Measurements from ENCODE around the gene ZNF428. TPM values are rescaled to one million over a fixed set of nuclear protein-coding genes. Genes with fewer than 3 reads are reported as not detected.

ZNF428 gene
- total and polyA plus RNA-seq, 2 of the 8 experiments (the other 6 are each of a cell fraction or from before 2014, with no cell fraction given): 7.8 to 16.7 TPM

- Histone ChIP-seq H3K36me3 (ENCODE audit: control insufficient read depth in 2 of 4, insufficient read depth in 4 of 4, low read length in 3 of 4) (peaks cover 2 to 26% (median 12%) of the 10 kb centered on the region in 4 experiments; a peak in 5 of 8 replicates), H3K9me3 (ENCODE audit: insufficient read depth in 2 of 2, low read depth in 1 of 2, low read length in 1 of 2) (no peaks in the 10 kb centered on the region), H2BK12ac (ENCODE audit: low read depth, low read length) (no peak overlapping the region), H3K27me3 (replicated peaks in 1 of 4; ENCODE audit: control insufficient read depth in 3 of 4, extremely low read depth in 1 of 4, insufficient read depth in 3 of 4, low read length in 3 of 4) (no peaks in the 10 kb centered on the region), H4K91ac (replicated peaks; ENCODE audit: insufficient read length, low read length) (no peak overlapping the region), H3K56ac (replicated peaks; ENCODE audit: insufficient read length, low read depth, low read length) (no peak overlapping the region), H3K4me2 (ENCODE audit: insufficient read depth in 1 of 2, low read depth in 2 of 2, low read length in 2 of 2) (no peak overlapping the region), H3K4me3 (ENCODE audit: extremely low read depth in 1 of 4, insufficient read depth in 2 of 4, low read depth in 3 of 4, low read length in 4 of 4) (no peak overlapping the region), H2AK5ac (ENCODE audit: low read depth, low read length) (no peak overlapping the region), H3K79me1 (ENCODE audit: low read depth, low read length) (no peaks in the 10 kb centered on the region; the same call in 1 of the 2 replicates), H3K79me2 (ENCODE audit: control insufficient read depth in 1 of 2, insufficient read depth in 2 of 2, low read length in 2 of 2) (no peaks in the 10 kb centered on the region), H3K4me1 (replicated peaks in 1 of 4; ENCODE audit: control insufficient read depth in 3 of 4, insufficient read depth in 4 of 4, low read length in 3 of 4) (no peaks in the 10 kb centered on the region; a peak in 1 of 7 replicates), H3K4ac (replicated peaks; ENCODE audit: insufficient read length, low read depth, low read length) (no peak overlapping the region), H2BK20ac (ENCODE audit: low read length) (no peak overlapping the region), H4K8ac (ENCODE audit: extremely low read depth, insufficient read depth, low read length) (no peak overlapping the region), H3K27ac (ENCODE audit: low read depth, low read length) (no peak overlapping the region), H3K23ac (ENCODE audit: insufficient read length) (no peak overlapping the region), H2AFZ (ENCODE audit: low read length) (no peak overlapping the region), H2BK15ac (ENCODE audit: low read length) (no peak overlapping the region), H2BK120ac (replicated peaks; ENCODE audit: low read depth, low read length) (no peak overlapping the region), H4K5ac (ENCODE audit: insufficient read length, low read depth, low read length) (no peak overlapping the region), H3K23me2 (ENCODE audit: low read depth, low read length) (no peaks in the 10 kb centered on the region), H4K20me1 (replicated peaks in 1 of 2; ENCODE audit: control insufficient read depth in 1 of 2, insufficient read depth in 2 of 2, low read length in 2 of 2) (peaks cover 0 to 1% of the 10 kb centered on the region in 2 experiments), H3K9ac (replicated peaks in 1 of 4; ENCODE audit: extremely low read depth in 1 of 4, low read depth in 3 of 4, low read length in 3 of 4) (no peak overlapping the region), H3K18ac (ENCODE audit: extremely low read depth, low read length) (no peak overlapping the region), H3K14ac (ENCODE audit: insufficient read length) (no peak overlapping the region), H2BK5ac (ENCODE audit: low read depth, low read length) (no peak overlapping the region)
- ChIA-PET POLR2A (ENCODE audit: partially characterized antibody) (interaction anchor here (1.2 to 1.4 kb wide), 2 partner anchors 12 to 13 kb away, joined by 3 read pairs; no protein-coding TSS in a partner anchor), CTCF (ENCODE audit: partially characterized antibody) (interaction anchor here (0.6 to 2.7 kb wide), 4 partner anchors 12 to 62 kb away, joined by 3 to 7 read pairs (median 4); no protein-coding TSS in a partner anchor)
- DNase-seq (ENCODE audit: low read depth in 1 of 2, low spot score in 2 of 2) (no peak), FAIRE-seq (no peak)
- no peak for TF ChIP-seq KDM5A (IDR thresholded peaks at IDR 0.05; ENCODE audit: low read length)
- no peak for TF ChIP-seq SP4 (IDR thresholded peaks at IDR 0.05; ENCODE audit: low read length)
- WGBS, 2 experiments (ENCODE audit: extremely low coverage in 1 of 2, insufficient coverage in 1 of 2, insufficient read length in 1 of 2, insufficient replicate concordance in 2 of 2, low coverage in 1 of 2, low lambda C conversion rate in 2 of 2, missing lambda C conversion rate in 1 of 2): 96% methylated on average over 5 of the region's 6 CpGs; no CpG with 5 or more reads in 1 of the 2 experiments
Observed at GRCh38 chr19:43656436-43656835, 37.0 kb upstream of the ZNF428 start.
